CD4-positive, alpha-beta T cell treated with Interferon gamma for 1 hour (primary cell): ENCODE data around the gene CTBS.
"Not testable (repeated sequence)": the region's sequence is repeated elsewhere in the genome, so short reads cannot be mapped to it uniquely, and the experiment has no call there.

ENCODE experiments used
- DNase-seq: peaks from one replicate; pipeline ENCODE4 v3.0.0-alpha.2; 2020

CTBS gene

GRCh38 chr1:84573967-84574842 is at the start of gene CTBS:
Gene CTBS, minus strand, starts transcription at chr1:84574440. Its CDS starts 25 bp downstream, at chr1:84574415.
- DNase-seq, result peak; percentile 89

GRCh38 chr1:84621553-84621952 is 47.3 kb upstream of the CTBS start:
- no peak for DNase-seq

- peak; percentile 76 for DNase-seq
Measured at GRCh38 chr1:84620720-84621313, 46.6 kb upstream of the CTBS start.

GRCh38 chr1:84619383-84620102 is 45.3 kb upstream of the CTBS start:
- no peak for DNase-seq

- no peak for DNase-seq
Measured at GRCh38 chr1:84617349-84617748, 43.1 kb upstream of the CTBS start.

GRCh38 chr1:84615790-84616189 is 41.5 kb upstream of the CTBS start:
- DNase-seq, result no peak

GRCh38 chr1:84613887-84614286 is 39.6 kb upstream of the CTBS start:
- DNase-seq, result no peak

- no peak for DNase-seq
Measured at GRCh38 chr1:84613026-84613425, 38.8 kb upstream of the CTBS start.

GRCh38 chr1:84611796-84612195 is 37.6 kb upstream of the CTBS start:
- no peak for DNase-seq

GRCh38 chr1:84611091-84611490 is 36.9 kb upstream of the CTBS start:
- DNase-seq, result no peak

GRCh38 chr1:84606977-84607376 is 32.7 kb upstream of the CTBS start:
- no peak for DNase-seq

- DNase-seq, result no peak
Measured at GRCh38 chr1:84605157-84605556, 30.9 kb upstream of the CTBS start.

- no peak for DNase-seq
Measured at GRCh38 chr1:84603941-84604830, 29.9 kb upstream of the CTBS start.

GRCh38 chr1:84603223-84603622 is 29.0 kb upstream of the CTBS start:
- DNase-seq, result no peak

- DNase-seq, result no peak
Measured at GRCh38 chr1:84600796-84601195, 26.6 kb upstream of the CTBS start.

GRCh38 chr1:84598846-84599741 is 24.9 kb upstream of the CTBS start:
- DNase-seq, result no peak

GRCh38 chr1:84598418-84598817 is 24.2 kb upstream of the CTBS start:
- no peak for DNase-seq

GRCh38 chr1:84597011-84597410 is 22.8 kb upstream of the CTBS start:
- no peak for DNase-seq

- not testable (repeated sequence) for DNase-seq
Measured at GRCh38 chr1:84594959-84595358, 20.7 kb upstream of the CTBS start.

- DNase-seq, result no peak
Measured at GRCh38 chr1:84587099-84587498, 12.9 kb upstream of the CTBS start.

GRCh38 chr1:84585803-84586202 is 11.6 kb upstream of the CTBS start:
- DNase-seq, result no peak

- DNase-seq, result no peak
Measured at GRCh38 chr1:84584126-84584525, 9.9 kb upstream of the CTBS start.
